ENCODE measurements around the gene RGS7.
"Not testable (repeated sequence)": the region's sequence is repeated elsewhere in the genome, so short reads cannot be mapped to it uniquely, and the experiment has no call there.

The RGS7 gene

DNA sequence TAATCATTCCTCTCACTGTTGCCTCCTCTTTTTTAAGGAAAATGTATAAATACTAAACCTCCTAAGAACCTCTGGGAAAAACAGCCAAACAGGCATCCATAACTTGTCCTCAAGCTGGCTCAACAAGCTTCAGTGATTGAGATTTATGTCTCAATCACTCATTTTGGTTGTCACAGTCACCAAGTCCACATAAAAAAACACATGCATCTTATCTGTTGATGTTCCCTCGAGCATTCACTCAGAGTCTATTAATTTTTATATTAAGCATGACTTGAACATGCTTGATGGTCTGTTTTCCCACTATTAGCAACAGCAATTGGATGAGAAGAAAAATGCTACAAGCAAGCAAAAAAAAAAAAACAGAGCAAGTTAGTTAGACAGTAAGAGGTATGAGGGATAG, 254.3 kb downstream of the RGS7 start:
- Histone ChIP-seq H3K4me3 (ENCODE audit: low read length) (no peak overlapping the region), H3K9me3 (ENCODE audit: control insufficient read depth, low read length) (no peaks in the 10 kb centered on the region), H3K36me3 (ENCODE audit: control insufficient read depth, insufficient read depth, low read length, severe bottlenecking) (no peaks in the 10 kb centered on the region), H3K4me1 (ENCODE audit: control insufficient read depth, insufficient read depth, low read length) (no peaks in the 10 kb centered on the region), H3K27me3 (replicated peaks; ENCODE audit: control insufficient read depth, insufficient read depth, low read length) (no peaks in the 10 kb centered on the region), H3K9ac (ENCODE audit: low read length) (no peak overlapping the region)
- DNase-seq (ENCODE audit: low read depth) = no peak

DNA sequence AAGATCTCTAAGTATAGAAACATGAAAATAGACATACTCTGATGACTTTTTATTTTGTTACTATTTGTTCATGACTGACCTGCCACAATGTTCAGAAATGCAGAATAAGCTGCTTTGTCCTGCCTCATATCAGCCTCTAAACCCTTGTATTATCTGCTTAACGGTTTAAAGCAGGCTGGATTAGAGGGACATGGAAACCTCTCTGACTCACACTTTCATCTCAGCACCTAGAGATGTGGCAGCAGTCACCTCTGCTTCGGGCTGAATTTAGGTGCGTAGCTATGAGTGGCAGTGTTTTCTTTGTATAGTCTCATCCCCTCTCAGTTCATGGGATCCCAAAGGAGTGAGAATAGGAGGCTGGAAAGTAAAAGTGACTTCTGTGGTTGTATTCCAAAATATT, 255.4 kb downstream of the RGS7 start:
- no peak overlapping the region for H3K4me3 ChIP-seq (ENCODE audit: low read length)
- no peak overlapping the region for H3K9ac ChIP-seq (ENCODE audit: low read length)
- H3K27me3 ChIP-seq (replicated peaks; ENCODE audit: control insufficient read depth, insufficient read depth, low read length) = no peaks in the 10 kb centered on the region
- H3K36me3 ChIP-seq (ENCODE audit: control insufficient read depth, insufficient read depth, low read length, severe bottlenecking) = no peaks in the 10 kb centered on the region
- H3K4me1 ChIP-seq (ENCODE audit: control insufficient read depth, insufficient read depth, low read length) = no peaks in the 10 kb centered on the region
- no peaks in the 10 kb centered on the region for H3K9me3 ChIP-seq (ENCODE audit: control insufficient read depth, low read length)
- no peak for DNase-seq (ENCODE audit: low read depth)

DNA sequence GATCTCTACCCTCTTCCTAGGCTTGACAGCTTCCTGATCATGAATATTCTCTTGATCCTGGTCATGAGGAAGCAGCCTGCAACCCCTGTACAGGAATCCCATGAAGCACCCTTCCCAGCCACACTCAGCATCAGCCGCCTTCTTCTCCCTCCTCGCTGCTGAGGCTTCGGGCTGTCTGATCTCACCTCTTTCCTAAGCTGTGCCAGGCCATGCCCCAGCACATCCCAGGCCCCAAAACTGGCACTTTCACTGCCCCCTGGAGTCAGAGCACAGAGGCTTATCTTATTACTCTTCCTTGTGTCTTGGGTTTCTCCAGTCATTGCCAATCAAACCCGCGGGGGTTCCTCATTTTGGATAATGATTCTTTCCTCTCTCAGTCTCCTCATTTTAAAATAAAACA, 259.5 kb downstream of the RGS7 start:
- H3K36me3 ChIP-seq (ENCODE audit: control insufficient read depth, insufficient read depth, low read length, severe bottlenecking) = no peaks in the 10 kb centered on the region
- no peak overlapping the region for H3K9ac ChIP-seq (ENCODE audit: low read length)
- no peaks in the 10 kb centered on the region for H3K4me1 ChIP-seq (ENCODE audit: control insufficient read depth, insufficient read depth, low read length)
- peaks cover 5% of the 10 kb centered on the region for H3K27me3 ChIP-seq (replicated peaks; ENCODE audit: control insufficient read depth, insufficient read depth, low read length)
- H3K4me3 ChIP-seq (ENCODE audit: low read length) = no peak overlapping the region
- H3K9me3 ChIP-seq (ENCODE audit: control insufficient read depth, low read length) = no peaks in the 10 kb centered on the region
- no peak for DNase-seq (ENCODE audit: low read depth)

DNA sequence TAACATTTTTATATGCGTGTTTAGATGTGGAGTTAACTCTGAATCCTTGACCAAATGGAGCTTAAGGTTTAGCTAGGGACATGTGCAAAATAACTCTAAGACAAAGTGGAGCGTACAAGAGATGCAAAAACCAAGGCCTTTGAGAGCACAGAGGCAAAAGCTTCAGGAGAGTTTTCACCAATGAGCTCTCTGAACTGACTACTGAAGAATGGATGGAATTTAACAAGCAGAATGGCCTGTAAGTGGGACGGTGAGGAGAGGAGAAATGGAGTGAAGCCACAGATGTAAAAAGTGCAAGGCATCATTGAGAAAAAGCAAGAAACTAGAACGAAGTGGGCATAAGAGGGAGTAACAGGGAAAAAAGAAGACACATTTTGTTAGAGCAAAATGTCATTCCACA, 260.0 kb downstream of the RGS7 start:
- DNase-seq (ENCODE audit: low read depth) = no peak

DNA sequence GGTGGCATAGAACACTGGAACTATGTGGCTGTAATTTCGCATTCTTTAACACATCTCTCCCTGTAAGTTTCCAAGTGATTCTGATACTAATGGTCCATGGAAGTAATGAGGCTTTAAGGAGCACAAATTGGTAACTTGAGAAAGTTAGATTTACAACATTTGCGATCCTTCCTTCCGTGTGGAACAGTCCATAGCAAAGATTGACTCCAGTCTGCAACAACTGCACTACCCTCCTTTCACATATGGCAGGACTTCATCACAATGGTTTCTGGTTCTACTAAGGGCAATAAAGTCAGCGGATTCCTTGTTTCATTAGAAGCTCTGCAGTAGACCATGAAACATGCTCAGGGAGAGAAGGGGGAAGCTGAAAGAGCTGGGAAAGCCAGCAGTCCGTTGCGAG, 261.2 kb downstream of the RGS7 start:
- H3K4me3 ChIP-seq (ENCODE audit: low read length) = no peak overlapping the region
- no peaks in the 10 kb centered on the region for H3K4me1 ChIP-seq (ENCODE audit: control insufficient read depth, insufficient read depth, low read length)
- no peak for DNase-seq (ENCODE audit: low read depth)

More for the DNA sequence above, 260.0 kb downstream of the RGS7 start:
- Histone ChIP-seq H3K9me3 (ENCODE audit: control insufficient read depth, low read length) (no peaks in the 10 kb centered on the region), H3K9ac (ENCODE audit: low read length) (no peak overlapping the region), H3K4me1 (ENCODE audit: control insufficient read depth, insufficient read depth, low read length) (no peaks in the 10 kb centered on the region), H3K4me3 (ENCODE audit: low read length) (no peak overlapping the region), H3K36me3 (ENCODE audit: control insufficient read depth, insufficient read depth, low read length, severe bottlenecking) (no peaks in the 10 kb centered on the region), H3K27me3 (replicated peaks; ENCODE audit: control insufficient read depth, insufficient read depth, low read length) (peaks cover 5% of the 10 kb centered on the region)

DNA sequence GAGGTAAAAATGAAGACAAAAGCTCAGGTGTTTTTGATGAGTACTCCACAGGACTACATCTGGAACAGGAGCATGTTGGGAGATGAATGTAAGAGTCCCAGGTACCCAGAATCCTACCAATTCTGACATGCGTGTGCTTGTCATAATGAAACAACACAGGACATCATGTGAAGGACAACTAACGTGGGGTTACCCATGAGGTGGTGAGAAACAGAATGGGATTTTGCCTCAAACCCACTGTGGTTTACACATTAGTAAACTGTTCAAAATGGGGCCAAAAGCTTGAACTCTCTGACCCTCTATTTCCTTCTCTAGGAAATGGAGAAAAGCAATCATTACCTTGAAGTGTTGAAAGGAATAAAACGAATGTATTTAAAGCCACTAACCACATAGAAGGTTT, 266.2 kb downstream of the RGS7 start:
- Histone ChIP-seq H3K36me3 (ENCODE audit: control insufficient read depth, insufficient read depth, low read length, severe bottlenecking) (no peaks in the 10 kb centered on the region), H3K9me3 (ENCODE audit: control insufficient read depth, low read length) (no peaks in the 10 kb centered on the region), H3K4me3 (ENCODE audit: low read length) (no peak overlapping the region), H3K4me1 (ENCODE audit: control insufficient read depth, insufficient read depth, low read length) (no peaks in the 10 kb centered on the region), H3K9ac (ENCODE audit: low read length) (no peak overlapping the region), H3K27me3 (replicated peaks; ENCODE audit: control insufficient read depth, insufficient read depth, low read length) (peaks cover 5% of the 10 kb centered on the region)
- no peak for DNase-seq (ENCODE audit: low read depth)

More for the DNA sequence above, 261.2 kb downstream of the RGS7 start:
- H3K36me3 ChIP-seq (ENCODE audit: control insufficient read depth, insufficient read depth, low read length, severe bottlenecking) = no peaks in the 10 kb centered on the region
- H3K27me3 ChIP-seq (replicated peaks; ENCODE audit: control insufficient read depth, insufficient read depth, low read length) = peaks cover 5% of the 10 kb centered on the region
- no peaks in the 10 kb centered on the region for H3K9me3 ChIP-seq (ENCODE audit: control insufficient read depth, low read length)
- H3K9ac ChIP-seq (ENCODE audit: low read length) = no peak overlapping the region

DNA sequence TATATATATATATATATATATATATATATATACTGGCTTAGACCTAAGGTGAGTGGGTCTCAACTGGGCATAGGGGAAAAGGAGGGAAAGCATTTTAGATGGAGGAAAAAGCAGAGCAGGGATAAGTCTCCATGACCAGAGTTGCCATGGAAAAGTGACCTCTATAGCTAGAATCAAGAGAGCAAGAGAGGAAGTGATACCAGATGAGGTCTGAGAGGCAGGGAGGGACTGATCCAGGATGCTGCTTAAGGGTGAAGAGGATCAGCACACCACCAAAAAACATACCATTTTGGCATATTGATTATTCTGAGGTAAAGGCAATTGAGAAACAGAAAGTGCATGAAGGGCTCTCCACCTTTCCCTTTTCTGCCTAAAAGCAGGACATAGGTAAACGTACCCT, 267.9 kb downstream of the RGS7 start:
- not testable (repeated sequence) for H3K4me3 ChIP-seq (ENCODE audit: low read length); H3K27me3 ChIP-seq (replicated peaks; ENCODE audit: control insufficient read depth, insufficient read depth, low read length); H3K4me1 ChIP-seq (ENCODE audit: control insufficient read depth, insufficient read depth, low read length); H3K9me3 ChIP-seq (ENCODE audit: control insufficient read depth, low read length); DNase-seq (ENCODE audit: low read depth); H3K9ac ChIP-seq (ENCODE audit: low read length); H3K36me3 ChIP-seq (ENCODE audit: control insufficient read depth, insufficient read depth, low read length, severe bottlenecking)

DNA sequence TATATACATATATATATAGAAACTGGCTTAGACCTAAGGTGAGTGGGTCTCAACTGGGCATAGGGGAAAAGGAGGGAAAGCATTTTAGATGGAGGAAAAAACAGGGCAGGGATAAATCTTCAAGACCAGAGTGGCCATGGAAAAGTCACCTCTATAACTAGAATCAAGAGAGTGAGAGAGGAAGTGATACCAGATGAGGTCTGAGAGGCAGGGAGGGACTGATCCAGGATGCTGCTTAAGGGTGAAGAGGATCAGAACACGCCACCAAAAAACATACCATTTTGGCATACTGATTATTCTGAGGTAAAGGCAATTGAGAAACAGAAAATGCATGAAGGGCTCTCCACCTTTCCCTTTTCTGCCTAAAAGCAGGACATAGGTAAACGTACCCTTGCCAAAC, 268.9 kb downstream of the RGS7 start:
- H3K4me1 ChIP-seq (ENCODE audit: control insufficient read depth, insufficient read depth, low read length); H3K27me3 ChIP-seq (replicated peaks; ENCODE audit: control insufficient read depth, insufficient read depth, low read length); DNase-seq (ENCODE audit: low read depth); H3K9ac ChIP-seq (ENCODE audit: low read length); H3K4me3 ChIP-seq (ENCODE audit: low read length); H3K36me3 ChIP-seq (ENCODE audit: control insufficient read depth, insufficient read depth, low read length, severe bottlenecking); H3K9me3 ChIP-seq (ENCODE audit: control insufficient read depth, low read length): not testable (repeated sequence)

DNA sequence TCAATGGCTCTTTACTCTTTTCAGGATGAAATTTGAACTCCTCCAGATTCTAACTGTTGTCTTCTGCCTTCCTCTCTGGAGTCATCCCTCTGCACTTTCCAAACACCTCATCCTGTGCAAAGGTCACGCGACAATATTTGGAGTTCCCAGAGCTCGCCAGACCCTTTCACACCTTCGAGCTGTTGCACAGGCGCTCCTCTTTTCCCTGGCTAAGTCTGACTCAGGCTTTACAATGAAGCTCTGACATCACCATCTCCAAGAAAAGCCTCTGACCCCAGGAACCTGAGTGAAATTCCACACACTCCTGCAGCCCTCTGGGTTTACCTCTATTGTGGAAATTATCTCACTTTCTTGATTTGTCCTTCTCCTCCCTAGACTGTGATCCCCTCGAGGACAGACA, 270.3 kb downstream of the RGS7 start:
- Histone ChIP-seq H3K9ac (ENCODE audit: low read length) (no peak overlapping the region), H3K9me3 (ENCODE audit: control insufficient read depth, low read length) (no peaks in the 10 kb centered on the region), H3K4me3 (ENCODE audit: low read length) (no peak overlapping the region), H3K27me3 (replicated peaks; ENCODE audit: control insufficient read depth, insufficient read depth, low read length) (no peaks in the 10 kb centered on the region), H3K4me1 (ENCODE audit: control insufficient read depth, insufficient read depth, low read length) (no peaks in the 10 kb centered on the region), H3K36me3 (ENCODE audit: control insufficient read depth, insufficient read depth, low read length, severe bottlenecking) (no peaks in the 10 kb centered on the region)
- no peak for DNase-seq (ENCODE audit: low read depth)

DNA sequence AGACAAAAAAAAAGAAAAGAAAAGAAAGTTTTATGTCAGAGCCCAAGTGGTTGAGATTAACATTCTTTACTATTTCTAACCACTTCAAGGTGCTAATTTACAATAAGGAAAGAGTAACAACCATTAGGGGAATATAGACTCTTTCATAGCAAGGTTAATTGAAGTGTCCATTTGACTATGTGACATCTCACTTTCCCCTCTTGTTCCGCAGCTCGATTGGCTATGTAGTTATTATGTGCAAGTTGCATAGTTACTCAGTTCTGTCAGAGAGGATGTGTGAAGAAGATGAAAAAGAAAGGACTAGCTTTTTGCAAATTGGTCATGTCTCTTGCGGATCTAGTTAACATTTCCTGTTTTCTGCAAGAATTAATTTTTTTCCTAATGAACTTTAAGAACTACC, 273.7 kb downstream of the RGS7 start:
- no peak for DNase-seq (ENCODE audit: low read depth)
- Histone ChIP-seq H3K36me3 (ENCODE audit: control insufficient read depth, insufficient read depth, low read length, severe bottlenecking) (no peaks in the 10 kb centered on the region), H3K9ac (ENCODE audit: low read length) (no peak overlapping the region), H3K4me3 (ENCODE audit: low read length) (no peak overlapping the region), H3K27me3 (replicated peaks; ENCODE audit: control insufficient read depth, insufficient read depth, low read length) (no peaks in the 10 kb centered on the region), H3K9me3 (ENCODE audit: control insufficient read depth, low read length) (no peaks in the 10 kb centered on the region), H3K4me1 (ENCODE audit: control insufficient read depth, insufficient read depth, low read length) (no peaks in the 10 kb centered on the region)

DNA sequence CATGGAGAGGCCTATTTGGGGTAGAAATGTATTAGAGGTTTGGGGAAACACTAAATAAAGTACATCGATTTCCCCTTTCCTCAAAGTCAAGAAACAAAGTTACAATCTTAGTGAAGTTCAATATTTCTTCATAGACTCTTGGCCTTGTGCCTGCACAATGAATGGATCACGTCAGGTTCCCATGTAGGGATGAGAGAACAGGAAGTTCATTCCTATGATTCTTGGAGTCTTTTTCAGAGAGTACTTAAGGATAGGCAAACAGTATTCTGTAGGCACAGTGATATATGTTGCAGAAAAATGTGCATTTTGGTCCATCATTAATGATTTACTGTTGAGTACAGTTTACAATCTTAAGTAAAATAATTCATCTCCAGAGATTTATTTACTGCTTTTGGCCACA, 275.5 kb downstream of the RGS7 start:
- Histone ChIP-seq H3K9ac (ENCODE audit: low read length) (no peak overlapping the region), H3K4me1 (ENCODE audit: control insufficient read depth, insufficient read depth, low read length) (no peaks in the 10 kb centered on the region), H3K9me3 (ENCODE audit: control insufficient read depth, low read length) (no peaks in the 10 kb centered on the region), H3K36me3 (ENCODE audit: control insufficient read depth, insufficient read depth, low read length, severe bottlenecking) (no peaks in the 10 kb centered on the region), H3K27me3 (replicated peaks; ENCODE audit: control insufficient read depth, insufficient read depth, low read length) (no peaks in the 10 kb centered on the region), H3K4me3 (ENCODE audit: low read length) (no peak overlapping the region)
- peak; percentile 21 for DNase-seq (ENCODE audit: low read depth)

DNA sequence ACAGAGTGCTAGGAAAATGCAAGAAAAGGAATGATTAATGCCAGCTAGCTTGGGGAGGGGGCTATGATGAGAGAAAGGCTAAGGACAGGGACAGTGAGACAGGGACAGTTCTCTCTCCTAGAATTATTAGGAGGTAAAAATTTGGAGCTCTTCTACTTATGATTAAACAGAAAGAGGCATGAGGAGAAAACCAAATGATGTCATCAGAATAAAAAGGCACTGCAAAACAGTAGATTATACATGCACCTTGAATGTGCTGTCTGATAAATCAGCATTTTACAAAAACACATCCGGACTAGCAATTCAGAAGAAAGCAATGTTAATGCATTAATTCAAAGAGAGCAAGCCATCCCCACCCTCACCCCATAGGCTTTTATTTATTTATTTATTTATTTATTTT, 277.5 kb downstream of the RGS7 start:
- H3K4me3 ChIP-seq (ENCODE audit: low read length) = no peak overlapping the region
- H3K27me3 ChIP-seq (replicated peaks; ENCODE audit: control insufficient read depth, insufficient read depth, low read length) = no peaks in the 10 kb centered on the region

More for the DNA sequence above, 277.5 kb downstream of the RGS7 start:
- no peak for DNase-seq (ENCODE audit: low read depth)
- Histone ChIP-seq H3K4me1 (ENCODE audit: control insufficient read depth, insufficient read depth, low read length) (no peaks in the 10 kb centered on the region), H3K36me3 (ENCODE audit: control insufficient read depth, insufficient read depth, low read length, severe bottlenecking) (no peaks in the 10 kb centered on the region), H3K9ac (ENCODE audit: low read length) (no peak overlapping the region), H3K9me3 (ENCODE audit: control insufficient read depth, low read length) (no peaks in the 10 kb centered on the region)
